ENCODE measurements around the gene RCOR1.
"Not testable (repeated sequence)": the region's sequence is repeated elsewhere in the genome, so short reads cannot be mapped to it uniquely, and the experiment has no call there.

RCOR1 gene

GRCh38 chr14:102603293-102603907, 11.0 kb downstream of the RCOR1 start:
- Mint-ChIP-seq H3K36me3 (peaks cover 3% of the 10 kb centered on the region), H3K27ac (no peak overlapping the region), H3K27me3 (no peaks in the 10 kb centered on the region), H3K9me3 (no peaks in the 10 kb centered on the region), H3K4me1 (peaks cover 52% of the 10 kb centered on the region), H3K4me3 (no peak overlapping the region)

- Mint-ChIP-seq H3K4me1 (peaks cover 49% of the 10 kb centered on the region), H3K9me3 (no peaks in the 10 kb centered on the region), H3K27me3 (no peaks in the 10 kb centered on the region), H3K36me3 (peaks cover 3% of the 10 kb centered on the region), H3K27ac (no peak overlapping the region), H3K4me3 (no peak overlapping the region)
Measured at GRCh38 chr14:102604183-102604582, 11.7 kb downstream of the RCOR1 start.

- Mint-ChIP-seq H3K27me3 (no peaks in the 10 kb centered on the region), H3K4me1 (peaks cover 43% of the 10 kb centered on the region), H3K36me3 (peaks cover 3% of the 10 kb centered on the region), H3K27ac (no peak overlapping the region), H3K4me3 (no peak overlapping the region), H3K9me3 (no peaks in the 10 kb centered on the region)
Measured at GRCh38 chr14:102605029-102605428, 12.6 kb downstream of the RCOR1 start.

GRCh38 chr14:102606296-102606695, 13.8 kb downstream of the RCOR1 start:
- Mint-ChIP-seq H3K27me3 (no peaks in the 10 kb centered on the region), H3K4me3 (no peak overlapping the region), H3K4me1 (peaks cover 46% of the 10 kb centered on the region), H3K36me3 (peaks cover 7% of the 10 kb centered on the region), H3K27ac (no peak overlapping the region), H3K9me3 (no peaks in the 10 kb centered on the region)

- Mint-ChIP-seq H3K27me3 (no peaks in the 10 kb centered on the region), H3K4me1 (peaks cover 46% of the 10 kb centered on the region), H3K36me3 (peaks cover 9% of the 10 kb centered on the region), H3K9me3 (no peaks in the 10 kb centered on the region), H3K27ac (no peak overlapping the region), H3K4me3 (no peak overlapping the region)
Measured at GRCh38 chr14:102608064-102608446, 15.6 kb downstream of the RCOR1 start.

- Mint-ChIP-seq H3K27ac (no peak overlapping the region), H3K4me1 (peaks cover 24% of the 10 kb centered on the region), H3K36me3 (peaks cover 9% of the 10 kb centered on the region), H3K9me3 (no peaks in the 10 kb centered on the region), H3K27me3 (no peaks in the 10 kb centered on the region), H3K4me3 (no peak overlapping the region)
Measured at GRCh38 chr14:102610968-102611811, 18.7 kb downstream of the RCOR1 start.

GRCh38 chr14:102616318-102616717, 23.9 kb downstream of the RCOR1 start:
- H3K27me3 Mint-ChIP-seq = no peaks in the 10 kb centered on the region
- H3K9me3 Mint-ChIP-seq = no peaks in the 10 kb centered on the region
- peaks cover 6% of the 10 kb centered on the region for H3K36me3 Mint-ChIP-seq
- H3K27ac Mint-ChIP-seq = no peak overlapping the region
- H3K4me1 Mint-ChIP-seq = peaks cover 39% of the 10 kb centered on the region
- H3K4me3 Mint-ChIP-seq = no peak overlapping the region

GRCh38 chr14:102616799-102617198, 24.4 kb downstream of the RCOR1 start:
- no peak overlapping the region for H3K27ac Mint-ChIP-seq
- no peaks in the 10 kb centered on the region for H3K9me3 Mint-ChIP-seq
- H3K4me3 Mint-ChIP-seq = no peak overlapping the region
- peaks cover 39% of the 10 kb centered on the region for H3K4me1 Mint-ChIP-seq
- H3K36me3 Mint-ChIP-seq = peaks cover 6% of the 10 kb centered on the region
- H3K27me3 Mint-ChIP-seq = no peaks in the 10 kb centered on the region

GRCh38 chr14:102619012-102619411, 26.6 kb downstream of the RCOR1 start:
- H3K27ac Mint-ChIP-seq, H3K27me3 Mint-ChIP-seq, H3K36me3 Mint-ChIP-seq, H3K4me3 Mint-ChIP-seq, H3K9me3 Mint-ChIP-seq: not testable (repeated sequence)
- peaks cover 48% of the 10 kb centered on the region for H3K4me1 Mint-ChIP-seq

- H3K4me3 Mint-ChIP-seq = no peak overlapping the region
- no peaks in the 10 kb centered on the region for H3K9me3 Mint-ChIP-seq
- H3K36me3 Mint-ChIP-seq = peaks cover 3% of the 10 kb centered on the region
- peaks cover 48% of the 10 kb centered on the region for H3K4me1 Mint-ChIP-seq
- H3K27ac Mint-ChIP-seq = no peak overlapping the region
- no peaks in the 10 kb centered on the region for H3K27me3 Mint-ChIP-seq
Measured at GRCh38 chr14:102620413-102620812, 28.0 kb downstream of the RCOR1 start.

GRCh38 chr14:102622262-102622885, 29.9 kb downstream of the RCOR1 start:
- Mint-ChIP-seq H3K4me1 (peaks cover 51% of the 10 kb centered on the region), H3K27ac (no peak overlapping the region), H3K4me3 (peak overlapping the region; percentile 3)

GRCh38 chr14:102624666-102625065, 32.2 kb downstream of the RCOR1 start:
- Mint-ChIP-seq H3K9me3 (no peaks in the 10 kb centered on the region), H3K4me3 (no peak overlapping the region), H3K36me3 (peaks cover 6% of the 10 kb centered on the region), H3K27me3 (no peaks in the 10 kb centered on the region), H3K27ac (no peak overlapping the region), H3K4me1 (peaks cover 58% of the 10 kb centered on the region)

More at GRCh38 chr14:102622262-102622885, 29.9 kb downstream of the RCOR1 start:
- H3K9me3 Mint-ChIP-seq = no peaks in the 10 kb centered on the region
- H3K36me3 Mint-ChIP-seq = peaks cover 3% of the 10 kb centered on the region
- H3K27me3 Mint-ChIP-seq = no peaks in the 10 kb centered on the region

GRCh38 chr14:102625564-102626296, 33.3 kb downstream of the RCOR1 start:
- no peaks in the 10 kb centered on the region for H3K27me3 Mint-ChIP-seq
- H3K9me3 Mint-ChIP-seq = no peaks in the 10 kb centered on the region
- H3K36me3 Mint-ChIP-seq = peaks cover 6% of the 10 kb centered on the region
- peaks cover 60% of the 10 kb centered on the region for H3K4me1 Mint-ChIP-seq
- no peak overlapping the region for H3K27ac Mint-ChIP-seq
- no peak overlapping the region for H3K4me3 Mint-ChIP-seq

- H3K9me3 Mint-ChIP-seq = no peaks in the 10 kb centered on the region
- H3K27me3 Mint-ChIP-seq = no peaks in the 10 kb centered on the region
- H3K4me3 Mint-ChIP-seq = no peak overlapping the region
- peak overlapping the region; percentile 60 for H3K27ac Mint-ChIP-seq
- H3K4me1 Mint-ChIP-seq = peaks cover 55% of the 10 kb centered on the region
- peaks cover 3% of the 10 kb centered on the region for H3K36me3 Mint-ChIP-seq
Measured at GRCh38 chr14:102626530-102626929, 34.1 kb downstream of the RCOR1 start.

- Mint-ChIP-seq H3K27ac (no peak overlapping the region), H3K36me3 (peaks cover 3% of the 10 kb centered on the region), H3K4me1 (peaks cover 49% of the 10 kb centered on the region)
Measured at GRCh38 chr14:102629011-102629444, 36.6 kb downstream of the RCOR1 start.

More at GRCh38 chr14:102629011-102629444, 36.6 kb downstream of the RCOR1 start:
- H3K4me3 Mint-ChIP-seq = no peak overlapping the region
- no peaks in the 10 kb centered on the region for H3K27me3 Mint-ChIP-seq
- no peaks in the 10 kb centered on the region for H3K9me3 Mint-ChIP-seq
